ENCODE results near the gene FIP1L1.
"Not testable (repeated sequence)": the region's sequence is repeated elsewhere in the genome, so short reads cannot be mapped to it uniquely, and the experiment has no call there.

FIP1L1 gene

GRCh38 chr4:53377319-53378170 lies at the start of gene FIP1L1:
Gene FIP1L1, plus strand, starts transcription at chr4:53377641. Its CDS starts 198 bp downstream, at chr4:53377839.
- no peaks in the 10 kb centered on the region for H3K9me3 ChIP-seq (ENCODE audit: low read length)
- no peaks in the 10 kb centered on the region; the same call in 1 of the 2 replicates for H4K20me1 ChIP-seq (ENCODE audit: insufficient read depth, low read length)
- H3K79me2 ChIP-seq (ENCODE audit: insufficient read depth, low read length): peaks cover 48% of the 10 kb centered on the region
- peaks cover 24% of the 10 kb centered on the region for H3K36me3 ChIP-seq (ENCODE audit: insufficient read depth, low read length)
- no peaks in the 10 kb centered on the region for H3F3A ChIP-seq (ENCODE audit: insufficient read depth, low read length)
- peak within 1 kb of the TSS; percentile 60 for H3K27ac ChIP-seq (ENCODE audit: low read depth, low read length, poor library complexity, severe bottlenecking)
- peak within 1 kb of the TSS; percentile 82 for H2AFZ ChIP-seq (ENCODE audit: low read length)
- peak within 1 kb of the TSS; percentile 90 for H3K4me2 ChIP-seq (ENCODE audit: low read length)
- no peaks in the 10 kb centered on the region for H3K9me2 ChIP-seq (ENCODE audit: low read depth, low read length)
- TF ChIP-seq CTCF (IDR thresholded peaks at IDR 0.05; ENCODE audit: low read length) (no peak), EZH2 (IDR thresholded peaks at IDR 0.05; ENCODE audit: borderline replicate concordance, low read length) (no peak)
- no peaks in the 10 kb centered on the region for H3K27me3 ChIP-seq (ENCODE audit: insufficient read depth, low read length)
- H3K9ac ChIP-seq (ENCODE audit: low read length): peak within 1 kb of the TSS; percentile 98
- H3K4me1 ChIP-seq (ENCODE audit: insufficient read depth, low read length, severe bottlenecking): peaks cover 28% of the 10 kb centered on the region
- H3K4me3 ChIP-seq (ENCODE audit: low read depth, low read length, poor library complexity, severe bottlenecking): peak within 1 kb of the TSS; percentile 96

- not testable (repeated sequence) for H3K27ac ChIP-seq (ENCODE audit: low read depth, low read length, poor library complexity, severe bottlenecking); H3K4me1 ChIP-seq (ENCODE audit: insufficient read depth, low read length, severe bottlenecking); H3K27me3 ChIP-seq (ENCODE audit: insufficient read depth, low read length); H3K9me2 ChIP-seq (ENCODE audit: low read depth, low read length); H2AFZ ChIP-seq (ENCODE audit: low read length); H3K36me3 ChIP-seq (ENCODE audit: insufficient read depth, low read length); H3K9ac ChIP-seq (ENCODE audit: low read length); H3K9me3 ChIP-seq (ENCODE audit: low read length); H3F3A ChIP-seq (ENCODE audit: insufficient read depth, low read length); H4K20me1 ChIP-seq (ENCODE audit: insufficient read depth, low read length); H3K79me2 ChIP-seq (ENCODE audit: insufficient read depth, low read length); H3K4me3 ChIP-seq (ENCODE audit: low read depth, low read length, poor library complexity, severe bottlenecking); H3K4me2 ChIP-seq (ENCODE audit: low read length)
These were observed 42.5 kb upstream of the FIP1L1 start for GRCh38 chr4:53334916-53335315.

GRCh38 chr4:53340145-53340544 lies 37.3 kb upstream of the FIP1L1 start:
- H3K27me3 ChIP-seq (ENCODE audit: insufficient read depth, low read length); H2AFZ ChIP-seq (ENCODE audit: low read length); H3K4me3 ChIP-seq (ENCODE audit: low read depth, low read length, poor library complexity, severe bottlenecking); H3K4me1 ChIP-seq (ENCODE audit: insufficient read depth, low read length, severe bottlenecking); H3K4me2 ChIP-seq (ENCODE audit: low read length); H3K36me3 ChIP-seq (ENCODE audit: insufficient read depth, low read length); H3K9me2 ChIP-seq (ENCODE audit: low read depth, low read length); H3K27ac ChIP-seq (ENCODE audit: low read depth, low read length, poor library complexity, severe bottlenecking); H3K79me2 ChIP-seq (ENCODE audit: insufficient read depth, low read length); H4K20me1 ChIP-seq (ENCODE audit: insufficient read depth, low read length); H3K9me3 ChIP-seq (ENCODE audit: low read length); H3F3A ChIP-seq (ENCODE audit: insufficient read depth, low read length); H3K9ac ChIP-seq (ENCODE audit: low read length): not testable (repeated sequence)

GRCh38 chr4:53346392-53346791 lies 31.0 kb upstream of the FIP1L1 start:
- H3K27ac ChIP-seq (ENCODE audit: low read depth, low read length, poor library complexity, severe bottlenecking); H3F3A ChIP-seq (ENCODE audit: insufficient read depth, low read length); H2AFZ ChIP-seq (ENCODE audit: low read length); H3K9me3 ChIP-seq (ENCODE audit: low read length); H4K20me1 ChIP-seq (ENCODE audit: insufficient read depth, low read length); H3K9ac ChIP-seq (ENCODE audit: low read length); H3K27me3 ChIP-seq (ENCODE audit: insufficient read depth, low read length); H3K79me2 ChIP-seq (ENCODE audit: insufficient read depth, low read length); H3K9me2 ChIP-seq (ENCODE audit: low read depth, low read length); H3K4me3 ChIP-seq (ENCODE audit: low read depth, low read length, poor library complexity, severe bottlenecking); H3K4me1 ChIP-seq (ENCODE audit: insufficient read depth, low read length, severe bottlenecking); H3K4me2 ChIP-seq (ENCODE audit: low read length): not testable (repeated sequence)
- peaks cover 36% of the 10 kb centered on the region for H3K36me3 ChIP-seq (ENCODE audit: insufficient read depth, low read length)

Measured in OCI-LY1 (cell line).